WTC11 (cell line): ENCODE measurements around the gene PPP1R16B. TPM values are rescaled to one million over a fixed set of nuclear protein-coding genes. Genes with fewer than 3 reads are reported as not detected.
A peak's percentile ranks its signal among the peaks of the same experiment; 100 is the strongest.

Experiments used
- ATAC-seq: fragments of 200-7000 bp; cut with Tn5 transposase; 2 replicates; pipeline ENCODE4 v1.10.0; 2021; ENCODE audit warnings: mild to moderate bottlenecking, moderate library complexity
- CTCF ChIA-PET: fragments of 300-600 bp; sonication (Branson Sonifier 250); formaldehyde crosslinking; loops from one replicate; lab custom pipeline; 2021; ENCODE audit warnings: antibody characterized with exemption; lab: Charles Lee
- POLR2A ChIA-PET: fragments of 350-600 bp; sonication (Branson Sonifier 250); formaldehyde crosslinking; loops from one replicate; lab custom pipeline; 2021; ENCODE audit warnings: antibody characterized with exemption; lab: Charles Lee
- DNase-seq: peaks from one replicate; pipeline ENCODE4 v3.0.0; 2021; ENCODE audit warnings: low spot score
- H3K27ac Mint-ChIP-seq: 2 replicates; pipeline ENCODE4 v1.8.0; 2021; ENCODE audit warnings: mixed read lengths
- H3K27me3 Mint-ChIP-seq: 2 replicates; pipeline ENCODE4 v1.8.0; 2021; ENCODE audit warnings: low read depth, mild to moderate bottlenecking, moderate library complexity, mixed read lengths
- H3K36me3 Mint-ChIP-seq: 2 replicates; pipeline ENCODE4 v1.8.0; 2021; ENCODE audit warnings: mixed read lengths
- H3K4me1 Mint-ChIP-seq: 2 replicates; pipeline ENCODE4 v1.8.0; 2022; ENCODE audit warnings: mixed read lengths
- H3K4me3 Mint-ChIP-seq: 2 replicates; pipeline ENCODE4 v1.8.0; 2021; ENCODE audit warnings: mild to moderate bottlenecking, moderate library complexity, mixed read lengths
- H3K9me3 Mint-ChIP-seq: 2 replicates; pipeline ENCODE4 v1.8.0; 2021; ENCODE audit warnings: mixed read lengths
- CREB1 ChIP-seq: sonication (generic); formaldehyde crosslinking; IDR thresholded peaks from 2 replicates; pipeline ENCODE4 v1.8.0; 2023; ENCODE audit warnings: mild to moderate bottlenecking, missing genetic modification reagents
- EMX1 ChIP-seq: fragments of 250-450 bp; sonication (Bioruptor Pico); IDR thresholded peaks from 2 replicates; pipeline ENCODE4 v1.8.0; 2021; ENCODE audit warnings: mild to moderate bottlenecking
- FOXK1 ChIP-seq: sonication (generic); formaldehyde crosslinking; IDR thresholded peaks from 2 replicates; pipeline ENCODE4 v1.8.0; 2022; ENCODE audit warnings: mild to moderate bottlenecking, moderate library complexity, missing genetic modification reagents
- GTF2I ChIP-seq: fragments of 250-450 bp; sonication (Bioruptor Pico); conservative IDR thresholded peaks from 2 replicates; pipeline ENCODE4 v1.4.0; 2021; ENCODE audit warnings: mild to moderate bottlenecking
- JAZF1 ChIP-seq: fragments of 250-450 bp; sonication (Bioruptor Pico); IDR thresholded peaks from 2 replicates; pipeline ENCODE4 v1.9.0; 2021; ENCODE audit warnings: moderate library complexity, mild to moderate bottlenecking, inconsistent platforms
- JUN ChIP-seq: sonication (generic); formaldehyde crosslinking; IDR thresholded peaks from 2 replicates; pipeline ENCODE4 v1.8.0; 2023; ENCODE audit warnings: mild to moderate bottlenecking, missing genetic modification reagents
- MXD4 ChIP-seq: fragments of 250-450 bp; sonication (Bioruptor Pico); IDR thresholded peaks from 2 replicates; pipeline ENCODE4 v1.8.0; 2021; ENCODE audit warnings: mild to moderate bottlenecking, moderate library complexity, borderline replicate concordance
- NR3C1 ChIP-seq: sonication (generic); formaldehyde crosslinking; conservative IDR thresholded peaks from 2 replicates; pipeline ENCODE4 v1.8.1; 2023; ENCODE audit warnings: low read depth, mild to moderate bottlenecking, missing genetic modification reagents
- TEAD4 ChIP-seq: sonication (generic); formaldehyde crosslinking; IDR thresholded peaks from 2 replicates; pipeline ENCODE4 v1.8.0; 2022; ENCODE audit warnings: mild to moderate bottlenecking, missing genetic modification reagents
- ZNF138 ChIP-seq: sonication (generic); formaldehyde crosslinking; conservative IDR thresholded peaks from 2 replicates; pipeline ENCODE4 v1.8.1; 2022; ENCODE audit warnings: mild to moderate bottlenecking, moderate library complexity, missing genetic modification reagents
- ZNF416 ChIP-seq: fragments of 250-450 bp; sonication (Bioruptor Pico); IDR thresholded peaks from 2 replicates; pipeline ENCODE4 v1.9.0; 2021; ENCODE audit warnings: mild to moderate bottlenecking, inconsistent platforms
- total RNA-seq: library from RNA; stranded (reverse); gene quantifications from 3 replicates; pipeline ENCODE4 v1.2.3, GENCODE V29; 2021
- TF ChIP-seq, protein P1 (sequence below): fragments of 250-450 bp; sonication (Bioruptor Pico); conservative IDR thresholded peaks from 2 replicates; pipeline ENCODE4 v1.9.0; 2021; ENCODE audit warnings: mild to moderate bottlenecking
- TF ChIP-seq, protein P2 (sequence below): sonication (generic); formaldehyde crosslinking; IDR thresholded peaks from 2 replicates; pipeline ENCODE4 v1.8.0; 2022; ENCODE audit warnings: mild to moderate bottlenecking, missing genetic modification reagents
- TF ChIP-seq, protein P3 (sequence below): fragments of 250-450 bp; sonication (Bioruptor Pico); IDR thresholded peaks from 2 replicates; pipeline ENCODE4 v1.9.0; 2021; ENCODE audit warnings: moderate library complexity, mild to moderate bottlenecking, inconsistent platforms, borderline replicate concordance
- TF ChIP-seq, protein P4 (sequence below): sonication (generic); formaldehyde crosslinking; IDR thresholded peaks from 2 replicates; pipeline ENCODE4 v1.8.1; 2022; ENCODE audit warnings: low read depth, missing genetic modification reagents, borderline replicate concordance
- TF ChIP-seq, protein P5 (sequence below): sonication (generic); formaldehyde crosslinking; IDR thresholded peaks from 2 replicates; pipeline ENCODE4 v1.8.0; 2022; ENCODE audit warnings: mild to moderate bottlenecking, missing genetic modification reagents
- TF ChIP-seq, protein P6 (sequence below): sonication (generic); formaldehyde crosslinking; IDR thresholded peaks from 2 replicates; pipeline ENCODE4 v1.8.1; 2023; ENCODE audit warnings: mild to moderate bottlenecking, missing genetic modification reagents, moderate library complexity
- TF ChIP-seq, protein P7 (sequence below): sonication (generic); formaldehyde crosslinking; IDR thresholded peaks from 2 replicates; pipeline ENCODE4 v1.8.1; 2022; ENCODE audit warnings: low read depth, mild to moderate bottlenecking, moderate library complexity, missing genetic modification reagents, borderline replicate concordance

Gene PPP1R16B
- total RNA-seq, 1 experiment from 2014 or later = 12.0 TPM

DNA sequence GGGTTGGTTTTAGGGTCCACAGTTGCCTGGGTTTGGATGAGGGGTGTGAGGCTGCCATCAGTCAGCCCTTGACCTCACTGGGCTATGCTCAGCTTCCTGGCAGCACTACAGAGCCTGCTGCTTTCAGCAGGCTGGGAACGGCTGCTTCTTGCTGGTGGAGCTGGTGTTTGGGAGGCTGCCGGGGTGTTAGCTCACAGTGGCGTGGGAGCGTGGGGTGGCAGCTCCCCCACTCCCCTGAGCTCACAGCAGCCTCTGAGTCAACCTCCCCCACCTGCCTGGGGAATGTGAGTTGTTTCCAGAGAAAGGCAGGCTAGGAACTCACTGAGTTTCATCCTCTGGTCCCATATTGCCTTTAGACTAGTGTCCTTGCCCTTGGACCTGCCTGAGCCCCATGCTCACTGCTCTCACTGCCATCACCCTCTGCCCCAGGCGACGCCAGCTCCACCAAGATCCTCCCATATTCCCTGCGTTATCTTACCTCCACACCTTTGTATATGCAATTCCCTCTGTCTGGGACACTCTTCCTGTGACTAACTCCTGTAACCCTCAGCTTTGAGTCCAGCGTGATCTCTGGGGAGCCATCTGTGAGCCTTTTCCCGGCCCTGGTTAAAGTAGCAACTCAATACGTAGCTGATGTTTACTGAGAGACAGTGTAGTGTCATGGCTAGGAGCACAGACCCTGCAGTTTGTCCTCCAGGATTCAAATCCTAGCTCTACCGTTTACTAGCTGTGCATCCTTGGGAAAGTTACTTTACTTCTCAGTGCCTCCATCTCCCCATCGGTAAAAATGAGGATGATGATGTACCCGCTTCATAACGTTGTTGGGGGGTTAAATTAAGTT is 34.8 kb downstream of the PPP1R16B start:
- Mint-ChIP-seq H3K27ac (peak overlapping the region; percentile 13; the same call in 1 of the 2 replicates), H3K36me3 (peaks cover 4% of the 10 kb centered on the region; the same call in 1 of the 2 replicates), H3K9me3 (no peaks in the 10 kb centered on the region), H3K4me1 (peaks cover 25% of the 10 kb centered on the region), H3K4me3 (no peak overlapping the region), H3K27me3 (no peaks in the 10 kb centered on the region)
- ChIA-PET CTCF (interaction anchor here (0.9 to 1.3 kb wide), 2 partner anchors 35 to 54 kb away, joined by 4 to 5 read pairs; partner anchors contain the start of gene PPP1R16B), POLR2A (interaction anchor here (0.6 kb wide), 2 partner anchors 35 to 70 kb away, joined by 3 read pairs; partner anchors contain the start of gene PPP1R16B)
- DNase-seq = no peak
- no peak for ATAC-seq
- TF ChIP-seq, protein P1, sequence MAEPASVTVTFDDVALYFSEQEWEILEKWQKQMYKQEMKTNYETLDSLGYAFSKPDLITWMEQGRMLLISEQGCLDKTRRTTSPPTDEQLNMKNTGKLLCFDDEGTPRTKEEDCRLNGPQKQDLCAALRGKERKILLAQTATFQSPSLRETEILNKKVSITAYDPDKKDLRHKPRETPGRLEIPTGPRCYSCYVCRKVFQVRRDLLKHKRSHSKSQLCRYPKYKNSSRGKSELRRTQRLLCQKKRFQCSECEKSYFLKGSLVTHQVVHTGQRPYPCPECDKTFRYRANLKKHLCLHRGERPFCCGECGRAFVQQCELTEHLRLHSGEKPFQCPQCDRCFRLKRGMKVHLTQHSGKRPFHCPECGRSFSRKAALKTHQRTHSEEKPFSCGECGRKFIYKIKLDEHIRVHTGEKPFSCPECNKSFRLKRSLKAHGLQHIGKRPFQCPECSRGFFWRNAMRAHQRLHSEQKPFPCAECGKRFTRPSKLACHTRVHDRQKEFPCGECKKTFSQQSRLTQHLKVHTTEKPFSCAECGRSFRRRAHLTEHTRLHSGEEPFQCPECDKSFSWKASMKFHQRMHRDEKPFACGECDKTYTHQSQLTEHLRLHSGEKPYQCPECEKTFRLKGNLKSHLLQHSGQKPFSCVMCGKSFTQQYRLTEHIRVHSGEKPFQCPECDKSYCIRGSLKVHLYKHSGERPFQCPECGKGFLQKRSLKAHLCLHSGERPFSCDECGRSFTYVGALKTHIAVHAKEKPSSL (CRISPR knock-in tag) = no peak
- TF ChIP-seq, protein P2, sequence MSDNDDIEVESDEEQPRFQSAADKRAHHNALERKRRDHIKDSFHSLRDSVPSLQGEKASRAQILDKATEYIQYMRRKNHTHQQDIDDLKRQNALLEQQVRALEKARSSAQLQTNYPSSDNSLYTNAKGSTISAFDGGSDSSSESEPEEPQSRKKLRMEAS (CRISPR knock-in tag) = no peak
- TF ChIP-seq TEAD4 (no peak), ZNF138 (CRISPR knock-in tag) (no peak)

DNA sequence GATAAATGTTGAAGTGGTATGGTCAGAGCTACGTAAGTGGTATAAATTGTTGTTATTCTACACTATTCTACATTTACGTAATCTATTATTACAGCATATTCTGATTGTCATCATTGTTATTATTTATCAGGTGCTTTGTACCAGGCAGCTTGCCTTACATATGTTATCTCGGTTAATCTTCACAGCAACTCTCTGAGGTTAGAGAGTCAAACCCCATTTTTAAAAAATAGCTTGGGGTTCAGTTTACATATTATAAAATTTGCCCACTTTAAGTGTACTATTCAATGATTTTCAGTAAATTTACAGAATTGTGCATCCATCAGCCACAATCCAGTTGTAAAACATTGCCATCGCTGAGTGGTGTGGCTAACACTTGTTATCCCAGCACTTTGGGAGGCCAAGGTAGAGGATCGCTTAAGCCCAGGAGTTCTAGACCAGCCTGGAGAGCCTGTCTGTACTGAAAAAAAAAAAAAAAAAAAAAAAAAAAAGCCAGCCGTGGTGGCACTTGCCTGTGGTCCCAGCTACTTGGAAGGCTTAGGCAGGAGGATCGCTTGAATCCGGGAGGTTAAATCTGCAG is 35.5 kb downstream of the PPP1R16B start:
- peaks cover 25% of the 10 kb centered on the region for H3K4me1 Mint-ChIP-seq
- TF ChIP-seq, protein P1 (CRISPR knock-in tag) = no peak
- TF ChIP-seq, protein P3, sequence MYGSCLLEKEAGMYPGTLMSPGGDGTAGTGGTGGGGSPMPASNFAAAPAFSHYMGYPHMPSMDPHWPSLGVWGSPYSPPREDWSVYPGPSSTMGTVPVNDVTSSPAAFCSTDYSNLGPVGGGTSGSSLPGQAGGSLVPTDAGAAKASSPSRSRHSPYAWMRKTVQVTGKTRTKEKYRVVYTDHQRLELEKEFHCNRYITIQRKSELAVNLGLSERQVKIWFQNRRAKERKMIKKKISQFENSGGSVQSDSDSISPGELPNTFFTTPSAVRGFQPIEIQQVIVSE (CRISPR knock-in tag) = no peak
- TF ChIP-seq CREB1 (CRISPR knock-in tag) (no peak), GTF2I (CRISPR knock-in tag) (no peak)
- ChIA-PET CTCF (interaction anchor here (1.3 kb wide), 1 partner anchor 36 kb away, joined by 4 read pairs; the partner anchor contains the start of gene PPP1R16B), POLR2A (interaction anchor here (0.6 kb wide), 1 partner anchor 36 kb away, joined by 3 read pairs; the partner anchor contains the start of gene PPP1R16B)
- peaks cover 4% of the 10 kb centered on the region; the same call in 1 of the 2 replicates for H3K36me3 Mint-ChIP-seq
- no peaks in the 10 kb centered on the region for H3K27me3 Mint-ChIP-seq
- no peak for DNase-seq
- H3K9me3 Mint-ChIP-seq = no peaks in the 10 kb centered on the region
- H3K27ac Mint-ChIP-seq = no peak overlapping the region
- ATAC-seq = no peak
- H3K4me3 Mint-ChIP-seq = no peak overlapping the region

DNA sequence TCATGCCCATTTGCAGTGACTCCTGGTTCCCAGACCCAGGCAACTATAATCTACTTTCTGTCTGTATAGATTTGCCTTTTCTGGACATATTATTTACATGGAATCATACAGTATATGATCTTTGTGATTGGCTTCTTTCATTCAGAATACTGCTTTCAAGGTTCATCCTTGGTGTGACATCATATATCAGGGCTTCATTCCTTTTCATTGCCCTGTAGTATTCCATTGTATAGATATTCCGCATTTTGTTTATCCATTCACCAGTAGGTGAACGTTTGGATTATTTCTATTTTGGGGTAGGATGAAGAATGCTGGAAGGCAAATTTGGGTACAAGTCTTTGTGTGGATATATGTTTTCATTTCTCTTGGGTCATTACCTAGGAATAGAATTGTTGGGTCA is 36.1 kb downstream of the PPP1R16B start:
- POLR2A ChIA-PET = no interaction called here
- Mint-ChIP-seq H3K27me3 (no peaks in the 10 kb centered on the region), H3K4me3 (no peak overlapping the region), H3K36me3 (peaks cover 4% of the 10 kb centered on the region; the same call in 1 of the 2 replicates), H3K27ac (peak overlapping the region; percentile 68), H3K4me1 (peaks cover 25% of the 10 kb centered on the region), H3K9me3 (no peaks in the 10 kb centered on the region)
- ATAC-seq (no peak), DNase-seq (no peak)
- CTCF ChIA-PET = no interaction called here
- TF ChIP-seq, protein P4, sequence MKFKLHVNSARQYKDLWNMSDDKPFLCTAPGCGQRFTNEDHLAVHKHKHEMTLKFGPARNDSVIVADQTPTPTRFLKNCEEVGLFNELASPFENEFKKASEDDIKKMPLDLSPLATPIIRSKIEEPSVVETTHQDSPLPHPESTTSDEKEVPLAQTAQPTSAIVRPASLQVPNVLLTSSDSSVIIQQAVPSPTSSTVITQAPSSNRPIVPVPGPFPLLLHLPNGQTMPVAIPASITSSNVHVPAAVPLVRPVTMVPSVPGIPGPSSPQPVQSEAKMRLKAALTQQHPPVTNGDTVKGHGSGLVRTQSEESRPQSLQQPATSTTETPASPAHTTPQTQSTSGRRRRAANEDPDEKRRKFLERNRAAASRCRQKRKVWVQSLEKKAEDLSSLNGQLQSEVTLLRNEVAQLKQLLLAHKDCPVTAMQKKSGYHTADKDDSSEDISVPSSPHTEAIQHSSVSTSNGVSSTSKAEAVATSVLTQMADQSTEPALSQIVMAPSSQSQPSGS (CRISPR knock-in tag) = no peak
- no peak for TF ChIP-seq JAZF1 (CRISPR knock-in tag)
- TF ChIP-seq EMX1 (CRISPR knock-in tag) = no peak
- TF ChIP-seq, protein P5, sequence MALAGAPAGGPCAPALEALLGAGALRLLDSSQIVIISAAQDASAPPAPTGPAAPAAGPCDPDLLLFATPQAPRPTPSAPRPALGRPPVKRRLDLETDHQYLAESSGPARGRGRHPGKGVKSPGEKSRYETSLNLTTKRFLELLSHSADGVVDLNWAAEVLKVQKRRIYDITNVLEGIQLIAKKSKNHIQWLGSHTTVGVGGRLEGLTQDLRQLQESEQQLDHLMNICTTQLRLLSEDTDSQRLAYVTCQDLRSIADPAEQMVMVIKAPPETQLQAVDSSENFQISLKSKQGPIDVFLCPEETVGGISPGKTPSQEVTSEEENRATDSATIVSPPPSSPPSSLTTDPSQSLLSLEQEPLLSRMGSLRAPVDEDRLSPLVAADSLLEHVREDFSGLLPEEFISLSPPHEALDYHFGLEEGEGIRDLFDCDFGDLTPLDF (CRISPR knock-in tag) = no peak
- TF ChIP-seq MXD4 = no peak
- TF ChIP-seq, protein P6, sequence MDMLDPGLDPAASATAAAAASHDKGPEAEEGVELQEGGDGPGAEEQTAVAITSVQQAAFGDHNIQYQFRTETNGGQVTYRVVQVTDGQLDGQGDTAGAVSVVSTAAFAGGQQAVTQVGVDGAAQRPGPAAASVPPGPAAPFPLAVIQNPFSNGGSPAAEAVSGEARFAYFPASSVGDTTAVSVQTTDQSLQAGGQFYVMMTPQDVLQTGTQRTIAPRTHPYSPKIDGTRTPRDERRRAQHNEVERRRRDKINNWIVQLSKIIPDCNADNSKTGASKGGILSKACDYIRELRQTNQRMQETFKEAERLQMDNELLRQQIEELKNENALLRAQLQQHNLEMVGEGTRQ (CRISPR knock-in tag) = no peak
- TF ChIP-seq ZNF416 (CRISPR knock-in tag) = no peak
- TF ChIP-seq, protein P7, sequence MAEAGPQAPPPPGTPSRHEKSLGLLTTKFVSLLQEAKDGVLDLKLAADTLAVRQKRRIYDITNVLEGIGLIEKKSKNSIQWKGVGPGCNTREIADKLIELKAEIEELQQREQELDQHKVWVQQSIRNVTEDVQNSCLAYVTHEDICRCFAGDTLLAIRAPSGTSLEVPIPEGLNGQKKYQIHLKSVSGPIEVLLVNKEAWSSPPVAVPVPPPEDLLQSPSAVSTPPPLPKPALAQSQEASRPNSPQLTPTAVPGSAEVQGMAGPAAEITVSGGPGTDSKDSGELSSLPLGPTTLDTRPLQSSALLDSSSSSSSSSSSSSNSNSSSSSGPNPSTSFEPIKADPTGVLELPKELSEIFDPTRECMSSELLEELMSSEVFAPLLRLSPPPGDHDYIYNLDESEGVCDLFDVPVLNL (CRISPR knock-in tag) = no peak
- TF ChIP-seq NR3C1 (CRISPR knock-in tag) = no peak
- TF ChIP-seq FOXK1 (CRISPR knock-in tag) = no peak
- no peak for TF ChIP-seq JUN (CRISPR knock-in tag)
